HCT116 (cell line): ENCODE results near the gene NECAB3. TPM values are rescaled to one million over a fixed set of nuclear protein-coding genes. Genes with fewer than 3 reads are reported as not detected.

ENCODE experiments used
- ATAC-seq: fragments of 200-7000 bp; cut with Tn5 transposase; 2 replicates; pipeline ENCODE4 v1.9.1; 2020; ENCODE audit warnings: mild to moderate bottlenecking, moderate library complexity
- BruUV-seq: library from RNA; stranded (reverse); fragments of 400-500 nt; replicated peaks from 2 replicates; lab custom pipeline; 2021; lab: Mats Ljungman, UMichigan
- CTCF ChIA-PET: fragments of 300-600 bp; sonication (Branson Sonifier 250); formaldehyde crosslinking; loops from one replicate; lab custom pipeline; 2021; ENCODE audit warnings: antibody characterized with exemption; lab: Charles Lee
- POLR2A ChIA-PET: fragments of 300-600, 350-600 bp; sonication (Branson Sonifier 250); formaldehyde crosslinking; loops from one replicate; lab custom pipeline; 2021; ENCODE audit warnings: antibody characterized with exemption; lab: Charles Lee
- RAD21 ChIA-PET, 2 experiments: fragments of 300-600 bp; sonication (Branson Sonifier 250); formaldehyde crosslinking; loops; one replicate each; lab custom pipeline; 2023; ENCODE audit warnings: low total read pairs in 2 of 2; ENCODE audit not compliant: uncharacterized antibody in 2 of 2, unreplicated experiment in 2 of 2, low non-redundant PET in 1 of 2; lab: Charles Lee
- DNase-seq: peaks from one replicate; pipeline ENCODE4 v3.0.0-alpha.2; 2010; ENCODE audit warnings: low read depth, low spot score
- H2AFZ ChIP-seq: fragments of 200-600 bp; shearing (Covaris generic), sonication (generic); 2 replicates; pipeline ENCODE4 v1.6.1; 2017; ENCODE audit warnings: low read depth, mixed run types, mixed read lengths, antibody characterized with exemption, low read length; ENCODE audit not compliant: poor library complexity, severe bottlenecking
- H3K27ac ChIP-seq: 2 replicates; pipeline ENCODE4 v1.5.1; 2012; ENCODE audit warnings: low read depth, low read length
- H3K27me3 ChIP-seq: fragments of 200-600 bp; sonication (generic); 2 replicates; pipeline ENCODE4 v1.6.1; 2016; ENCODE audit warnings: mixed run types, low read length, mixed read lengths; ENCODE audit not compliant: insufficient read depth
- H3K36me3 ChIP-seq, 2 experiments: fragments of 200-500 bp in 1 of 2; fragments of 200-600 bp in 1 of 2; sonication (Bioruptor generic) in 1 of 2; sonication (generic) in 1 of 2; 2 replicates each; pipeline versions ENCODE4 v1.5.1 to v1.6.1; 2014 to 2016; ENCODE audit warnings: low read length in 2 of 2, inconsistent platforms in 1 of 2, mixed read lengths in 1 of 2, mixed run types in 1 of 2; ENCODE audit not compliant: insufficient read depth in 2 of 2, control insufficient read depth in 1 of 2
- H3K4me1 ChIP-seq, 2 experiments: fragments of 200-600 bp in 1 of 2; sonication (generic) in 1 of 2; 2 replicates each; pipeline versions ENCODE4 v1.5.1 to v1.6.1; 2012 to 2017; ENCODE audit warnings: low read length in 2 of 2, inconsistent platforms in 1 of 2, mild to moderate bottlenecking in 1 of 2, mixed read lengths in 1 of 2, mixed run types in 1 of 2, moderate library complexity in 1 of 2; ENCODE audit not compliant: insufficient read depth in 2 of 2, control insufficient read depth in 1 of 2
- H3K4me2 ChIP-seq: fragments of 200-600 bp; sonication (generic); 2 replicates; pipeline ENCODE4 v1.6.1; 2017; ENCODE audit warnings: mixed run types, low read length, mixed read lengths
- H3K4me3 ChIP-seq, 2 experiments: fragments of 200-600 bp in 1 of 2; sonication (generic) in 1 of 2; replicated peaks in 1 of 2; 2 replicates each; pipeline ENCODE4 v1.5.1; 2011 to 2016; ENCODE audit warnings: low read length in 2 of 2, control low read depth in 1 of 2, low read depth in 1 of 2, mild to moderate bottlenecking in 1 of 2, mixed read lengths in 1 of 2, mixed run types in 1 of 2
- H3K79me2 ChIP-seq: fragments of 200-600 bp; sonication (generic); 2 replicates; pipeline ENCODE4 v1.6.1; 2017; ENCODE audit warnings: mild to moderate bottlenecking, mixed run types, low read length, moderate library complexity, mixed read lengths; ENCODE audit not compliant: insufficient read depth
- H3K9ac ChIP-seq: fragments of 200-600 bp; sonication (generic); 2 replicates; pipeline ENCODE4 v1.6.1; 2016; ENCODE audit warnings: low read length, mixed read lengths
- H3K9me2 ChIP-seq: fragments of 200-600 bp; sonication (generic), shearing (Covaris generic); 2 replicates; pipeline ENCODE4 v1.6.1; 2017; ENCODE audit warnings: mixed run types, mild to moderate bottlenecking, moderate library complexity; ENCODE audit not compliant: insufficient read depth
- H3K9me3 ChIP-seq, 2 experiments: fragments of 200-500 bp in 1 of 2; fragments of 200-600 bp in 1 of 2; sonication (Bioruptor generic) in 1 of 2; sonication (generic) in 1 of 2; 2 replicates each; pipeline ENCODE4 v1.6.1; 2014 to 2017; ENCODE audit warnings: low read length in 2 of 2, mixed read lengths in 2 of 2, inconsistent platforms in 1 of 2, low read depth in 1 of 2, mild to moderate bottlenecking in 1 of 2, mixed run types in 1 of 2, moderate library complexity in 1 of 2; ENCODE audit not compliant: control insufficient read depth in 1 of 2, insufficient read depth in 1 of 2
- H4K20me1 ChIP-seq: fragments of 200-600 bp; sonication (generic), shearing (Covaris generic); 2 replicates; pipeline ENCODE4 v1.6.1; 2017; ENCODE audit warnings: mixed run types, mild to moderate bottlenecking, moderate library complexity; ENCODE audit not compliant: insufficient read depth
- ATF3 ChIP-seq: IDR thresholded peaks from 2 replicates; pipeline ENCODE4 v1.6.1; 2012
- CEBPB ChIP-seq: IDR thresholded peaks from 2 replicates; pipeline ENCODE4 v1.6.1; 2012; ENCODE audit warnings: low read depth
- CTCF ChIP-seq, 3 experiments: fragments of 200-600 bp in 1 of 3; sonication (generic) in 1 of 3; IDR thresholded peaks in 2 of 3; conservative IDR thresholded peaks in 1 of 3; 2 replicates each; pipeline ENCODE4 v1.5.1; 2012 to 2017; ENCODE audit warnings: low read depth in 2 of 3, low read length in 2 of 3, antibody characterized with exemption in 1 of 3, borderline replicate concordance in 1 of 3, control low read depth in 1 of 3, mild to moderate bottlenecking in 1 of 3, mixed read lengths in 1 of 3, mixed run types in 1 of 3, moderate library complexity in 1 of 3; ENCODE audit not compliant: insufficient read depth in 1 of 3
- EZH2phosphoT487 ChIP-seq: fragments of 200-600 bp; IDR thresholded peaks from 2 replicates; pipeline ENCODE4 v1.6.1; 2018; ENCODE audit warnings: antibody characterized with exemption, borderline replicate concordance
- FOSL1 ChIP-seq: IDR thresholded peaks from 2 replicates; pipeline ENCODE4 v1.6.1; 2012; ENCODE audit warnings: low read depth
- MAX ChIP-seq: IDR thresholded peaks from 2 replicates; pipeline ENCODE4 v1.6.1; 2012
- RAD21 ChIP-seq: IDR thresholded peaks from 2 replicates; pipeline ENCODE4 v1.6.1; 2012; ENCODE audit warnings: low read depth, mild to moderate bottlenecking
- REST ChIP-seq: IDR thresholded peaks from 2 replicates; pipeline ENCODE4 v1.6.1; 2012; ENCODE audit warnings: low read depth
- SRF ChIP-seq: IDR thresholded peaks from 2 replicates; pipeline ENCODE4 v1.6.1; 2012; ENCODE audit warnings: low read depth
- YY1 ChIP-seq: IDR thresholded peaks from 2 replicates; pipeline ENCODE4 v1.6.1; 2011; ENCODE audit warnings: low read length, low read depth, moderate library complexity, mild to moderate bottlenecking; ENCODE audit not compliant: insufficient replicate concordance; ENCODE audit errors: extremely low read depth
- ZBTB33 ChIP-seq: IDR thresholded peaks from 2 replicates; pipeline ENCODE4 v1.6.1; 2011; ENCODE audit warnings: mild to moderate bottlenecking, low read length, moderate library complexity; ENCODE audit not compliant: insufficient replicate concordance; ENCODE audit errors: extremely low read depth
- ZNF274 ChIP-seq: fragments of 200-500 bp; sonication (Bioruptor generic); IDR thresholded peaks from 2 replicates; pipeline ENCODE4 v1.6.1; 2014; ENCODE audit warnings: mild to moderate bottlenecking, low read depth, low read length, inconsistent platforms
- intact Hi-C: fragments of 100-400 bp; cut with micrococcal nuclease; formaldehyde crosslinking; loops from 2 replicates; pipeline ENCODE4 v1.10.0; 2022
- total RNA-seq: library from RNA; stranded (reverse); gene quantifications from one replicate; pipeline ENCODE4 v1.2.1, GENCODE V29; 2021; ENCODE audit not compliant: unreplicated experiment

Gene NECAB3
- total RNA-seq, 1 experiment from 2014 or later, result 48.1 TPM

- ATAC-seq, result no peak
- TF ChIP-seq YY1 (no peak), EZH2phosphoT487 (no peak), RAD21 (no peak), CTCF (IDR thresholded peaks at IDR 0.05 in 2 of 3, conservative IDR thresholded peaks at IDR 0.05 in 1 of 3; ENCODE audit: borderline replicate concordance in 1 of 3, insufficient read depth in 1 of 3, low read depth in 2 of 3, low read length in 2 of 3) (no peak), CEBPB (no peak), SRF (no peak), MAX (no peak), ATF3 (no peak), ZNF274 (no peak), ZBTB33 (no peak), FOSL1 (no peak), REST (no peak)
- Histone ChIP-seq H3K27me3 (no peaks in the 10 kb centered on the region), H3K36me3 (peaks cover 0 to 5% of the 10 kb centered on the region in 2 experiments; a peak in 2 of 4 replicates), H3K27ac (no peak overlapping the region), H3K9me2 (no peaks in the 10 kb centered on the region), H2AFZ (no peak overlapping the region), H3K79me2 (peaks cover 32% of the 10 kb centered on the region), H3K4me2 (no peak overlapping the region), H3K4me1 (peaks cover 6 to 19% of the 10 kb centered on the region in 2 experiments), H4K20me1 (no peaks in the 10 kb centered on the region), H3K9ac (no peak overlapping the region), H3K4me3 (no peak overlapping the region), H3K9me3 (no peaks in the 10 kb centered on the region)
- no peak for DNase-seq
- POLR2A ChIA-PET, result no interaction called here
- RAD21 ChIA-PET, result no interaction called here
- CTCF ChIA-PET, result no interaction called here
- intact Hi-C loops, result no loop called here
- no TSS peak for BruUV-seq
Measured at GRCh38 chr20:33681288-33681687, 7.1 kb upstream of the NECAB3 start.
